ENCODE results near the gene FILIP1L.

Gene FILIP1L

GRCh38 chr3:99921377-99921695, 193.0 kb downstream of the FILIP1L start:
- no peaks in the 10 kb centered on the region for H3K9me3 ChIP-seq (ENCODE audit: control insufficient read depth, low read length)
- H3K27me3 ChIP-seq (ENCODE audit: control insufficient read depth, insufficient read depth, low read length) = no peaks in the 10 kb centered on the region
- H3K79me2 ChIP-seq = no peaks in the 10 kb centered on the region
- H3K9ac ChIP-seq = no peak overlapping the region
- H3K4me1 ChIP-seq = peaks cover 15% of the 10 kb centered on the region
- H3K36me3 ChIP-seq (ENCODE audit: control insufficient read depth, insufficient read depth, low read length) = no peaks in the 10 kb centered on the region
- no peak for TF ChIP-seq CTCF (IDR thresholded peaks at IDR 0.05)
- H3K4me3 ChIP-seq (ENCODE audit: low read depth, low read length) = no peak overlapping the region
- H2AFZ ChIP-seq = no peak overlapping the region
- no peak overlapping the region for H3K4me2 ChIP-seq (ENCODE audit: low read length)
- no peak overlapping the region for H3K27ac ChIP-seq

DNA sequence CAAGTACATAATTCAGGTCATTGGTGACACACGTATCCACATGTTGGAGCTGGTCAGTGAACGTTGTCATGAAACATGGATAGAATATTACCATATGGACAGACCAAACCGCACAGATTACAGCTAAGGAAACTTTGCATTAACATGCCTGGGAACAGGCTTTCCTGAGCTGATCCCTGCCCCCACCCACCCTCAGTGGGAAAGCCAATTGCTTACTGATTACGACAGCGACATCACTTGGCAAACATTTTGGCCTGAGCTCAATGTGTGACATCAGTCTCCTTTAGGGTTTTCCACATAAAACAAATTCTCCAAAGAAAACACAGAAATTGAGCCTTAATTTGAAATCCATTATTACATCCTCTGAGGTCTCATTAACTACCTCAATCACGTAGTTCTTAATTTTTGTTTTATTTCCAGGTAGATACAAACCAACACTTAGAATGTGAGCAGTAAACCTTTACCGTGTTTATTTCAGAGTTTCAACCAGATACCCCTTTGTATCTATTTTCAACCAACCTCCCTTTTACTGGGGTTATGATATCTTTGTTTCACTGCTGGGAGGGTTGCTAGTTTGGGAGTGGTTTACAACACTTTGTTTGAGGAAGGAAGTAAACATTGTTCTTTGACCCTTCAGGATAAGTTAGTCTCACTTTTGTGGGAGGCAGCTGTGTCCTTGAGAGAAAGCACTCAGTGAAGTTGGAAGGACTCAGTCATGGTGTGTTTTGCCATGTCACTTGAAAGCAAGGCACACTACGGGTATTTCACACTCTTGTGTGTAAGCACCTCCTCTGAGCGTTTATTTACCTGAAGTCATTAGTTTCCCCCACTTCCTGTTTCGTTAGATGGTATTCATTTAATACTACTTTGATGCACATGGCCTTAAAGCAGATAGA, 193.6 kb downstream of the FILIP1L start:
- Histone ChIP-seq H3K9me3 (ENCODE audit: control insufficient read depth, low read length) (no peaks in the 10 kb centered on the region), H3K36me3 (ENCODE audit: control insufficient read depth, insufficient read depth, low read length) (no peaks in the 10 kb centered on the region), H3K27ac (no peak overlapping the region), H3K79me2 (no peaks in the 10 kb centered on the region), H3K9ac (no peak overlapping the region), H3K4me1 (peaks cover 10% of the 10 kb centered on the region), H3K4me3 (ENCODE audit: low read depth, low read length) (no peak overlapping the region), H2AFZ (no peak overlapping the region), H3K4me2 (ENCODE audit: low read length) (no peak overlapping the region), H3K27me3 (ENCODE audit: control insufficient read depth, insufficient read depth, low read length) (no peaks in the 10 kb centered on the region)
- no peak for TF ChIP-seq CTCF (IDR thresholded peaks at IDR 0.05)

DNA sequence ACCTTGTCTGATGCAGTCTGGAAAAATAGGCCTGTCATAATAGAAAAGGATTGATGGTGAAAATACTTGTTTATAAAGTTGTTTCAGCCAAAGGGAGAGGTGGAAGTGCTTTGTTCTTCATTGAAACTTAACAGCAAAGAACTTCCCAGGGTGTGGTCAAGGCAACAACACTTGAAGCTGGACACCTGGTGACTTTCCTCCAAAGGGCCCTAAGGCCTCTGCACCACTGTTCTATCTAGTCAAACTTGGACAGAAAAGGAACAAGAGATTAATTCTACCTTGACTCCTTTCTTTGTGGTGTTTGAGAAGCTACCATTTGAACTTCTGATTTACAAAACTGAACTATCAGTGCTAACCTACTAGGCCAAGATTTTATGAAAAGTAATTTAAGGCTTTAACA, 194.6 kb downstream of the FILIP1L start:
- Histone ChIP-seq H2AFZ (no peak overlapping the region), H3K4me1 (peaks cover 5% of the 10 kb centered on the region), H3K27me3 (ENCODE audit: control insufficient read depth, insufficient read depth, low read length) (no peaks in the 10 kb centered on the region), H3K79me2 (no peaks in the 10 kb centered on the region), H3K9ac (no peak overlapping the region), H3K9me3 (ENCODE audit: control insufficient read depth, low read length) (no peaks in the 10 kb centered on the region), H3K4me3 (ENCODE audit: low read depth, low read length) (no peak overlapping the region), H3K27ac (no peak overlapping the region), H3K36me3 (ENCODE audit: control insufficient read depth, insufficient read depth, low read length) (no peaks in the 10 kb centered on the region), H3K4me2 (ENCODE audit: low read length) (no peak overlapping the region)
- TF ChIP-seq CTCF (IDR thresholded peaks at IDR 0.05) = no peak

- Histone ChIP-seq H2AFZ (no peak overlapping the region), H3K27ac (no peak overlapping the region), H3K9ac (no peak overlapping the region), H3K4me1 (peaks cover 5% of the 10 kb centered on the region), H3K27me3 (ENCODE audit: control insufficient read depth, insufficient read depth, low read length) (no peaks in the 10 kb centered on the region), H3K79me2 (no peaks in the 10 kb centered on the region), H3K4me3 (ENCODE audit: low read depth, low read length) (no peak overlapping the region), H3K9me3 (ENCODE audit: control insufficient read depth, low read length) (no peaks in the 10 kb centered on the region), H3K4me2 (ENCODE audit: low read length) (no peak overlapping the region), H3K36me3 (ENCODE audit: control insufficient read depth, insufficient read depth, low read length) (no peaks in the 10 kb centered on the region)
- TF ChIP-seq CTCF (IDR thresholded peaks at IDR 0.05) = no peak
Observed at GRCh38 chr3:99918715-99919114, 195.6 kb downstream of the FILIP1L start.

GRCh38 chr3:99915906-99916432, 198.3 kb downstream of the FILIP1L start:
- peaks cover 6% of the 10 kb centered on the region for H3K4me1 ChIP-seq
- no peak for TF ChIP-seq CTCF (IDR thresholded peaks at IDR 0.05)
- no peaks in the 10 kb centered on the region for H3K36me3 ChIP-seq (ENCODE audit: control insufficient read depth, insufficient read depth, low read length)

More at GRCh38 chr3:99915906-99916432, 198.3 kb downstream of the FILIP1L start:
- H3K79me2 ChIP-seq = no peaks in the 10 kb centered on the region
- no peak overlapping the region for H3K4me3 ChIP-seq (ENCODE audit: low read depth, low read length)
- H3K27me3 ChIP-seq (ENCODE audit: control insufficient read depth, insufficient read depth, low read length) = no peaks in the 10 kb centered on the region
- H2AFZ ChIP-seq = no peak overlapping the region
- H3K9ac ChIP-seq = no peak overlapping the region
- H3K4me2 ChIP-seq (ENCODE audit: low read length) = no peak overlapping the region
- H3K9me3 ChIP-seq (ENCODE audit: control insufficient read depth, low read length) = no peaks in the 10 kb centered on the region
- H3K27ac ChIP-seq = no peak overlapping the region

All from parathyroid adenoma (tissue), 2 donors.